Measurements from ENCODE around the gene ACSBG1.

ACSBG1 gene, protein sequence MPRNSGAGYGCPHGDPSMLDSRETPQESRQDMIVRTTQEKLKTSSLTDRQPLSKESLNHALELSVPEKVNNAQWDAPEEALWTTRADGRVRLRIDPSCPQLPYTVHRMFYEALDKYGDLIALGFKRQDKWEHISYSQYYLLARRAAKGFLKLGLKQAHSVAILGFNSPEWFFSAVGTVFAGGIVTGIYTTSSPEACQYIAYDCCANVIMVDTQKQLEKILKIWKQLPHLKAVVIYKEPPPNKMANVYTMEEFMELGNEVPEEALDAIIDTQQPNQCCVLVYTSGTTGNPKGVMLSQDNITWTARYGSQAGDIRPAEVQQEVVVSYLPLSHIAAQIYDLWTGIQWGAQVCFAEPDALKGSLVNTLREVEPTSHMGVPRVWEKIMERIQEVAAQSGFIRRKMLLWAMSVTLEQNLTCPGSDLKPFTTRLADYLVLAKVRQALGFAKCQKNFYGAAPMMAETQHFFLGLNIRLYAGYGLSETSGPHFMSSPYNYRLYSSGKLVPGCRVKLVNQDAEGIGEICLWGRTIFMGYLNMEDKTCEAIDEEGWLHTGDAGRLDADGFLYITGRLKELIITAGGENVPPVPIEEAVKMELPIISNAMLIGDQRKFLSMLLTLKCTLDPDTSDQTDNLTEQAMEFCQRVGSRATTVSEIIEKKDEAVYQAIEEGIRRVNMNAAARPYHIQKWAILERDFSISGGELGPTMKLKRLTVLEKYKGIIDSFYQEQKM

GRCh38 chr15:78234515-78235040 lies at the start of gene ACSBG1:
Gene ACSBG1 (minus strand): TSS chr15:78234565. CDS start chr15:78234501, 64 bp downstream.
- H3K4me3 ChIP-seq (ENCODE audit: low read depth in 1 of 5, low read length in 5 of 5): no peak within 1 kb of the TSS
- H3K9me3 ChIP-seq (ENCODE audit: control insufficient read depth in 5 of 5, low read length in 5 of 5): no peaks in the 10 kb centered on the region
- H3K9ac ChIP-seq (ENCODE audit: low read length in 5 of 5): no peak within 1 kb of the TSS
- no peaks in the 10 kb centered on the region for H3K36me3 ChIP-seq (ENCODE audit: control insufficient read depth in 5 of 5, insufficient read depth in 5 of 5, low read length in 5 of 5)
- no peaks in the 10 kb centered on the region for H3K4me1 ChIP-seq (ENCODE audit: control insufficient read depth in 5 of 5, insufficient read depth in 5 of 5, low read length in 5 of 5)
- H3K27me3 ChIP-seq (ENCODE audit: control insufficient read depth in 5 of 5, insufficient read depth in 4 of 5, low read length in 5 of 5): peaks cover 0 to 6% (median 3%) of the 10 kb centered on the region in 5 donors
- H3K27ac ChIP-seq (ENCODE audit: low read depth, low read length): no peak within 1 kb of the TSS

- Histone ChIP-seq H3K4me3 (ENCODE audit: low read depth in 1 of 5, low read length in 5 of 5) (no peak overlapping the region), H3K9me3 (ENCODE audit: control insufficient read depth in 5 of 5, low read length in 5 of 5) (no peaks in the 10 kb centered on the region), H3K27me3 (ENCODE audit: control insufficient read depth in 5 of 5, insufficient read depth in 4 of 5, low read length in 5 of 5) (no peaks in the 10 kb centered on the region), H3K27ac (ENCODE audit: low read depth, low read length) (no peak overlapping the region), H3K36me3 (ENCODE audit: control insufficient read depth in 5 of 5, insufficient read depth in 5 of 5, low read length in 5 of 5) (peaks cover 10 to 92% (median 88%) of the 10 kb centered on the region in 5 donors), H3K9ac (ENCODE audit: low read length in 5 of 5) (no peak overlapping the region), H3K4me1 (ENCODE audit: control insufficient read depth in 5 of 5, insufficient read depth in 5 of 5, low read length in 5 of 5) (peaks cover 0 to 10% (median 3%) of the 10 kb centered on the region in 5 donors)
These were observed 48.0 kb upstream of the ACSBG1 start for GRCh38 chr15:78282324-78282723.

- no peak overlapping the region for H3K27ac ChIP-seq (ENCODE audit: low read depth, low read length)
- peaks cover 13 to 84% (median 75%) of the 10 kb centered on the region in 5 donors for H3K36me3 ChIP-seq (ENCODE audit: control insufficient read depth in 5 of 5, insufficient read depth in 5 of 5, low read length in 5 of 5)
These were observed 46.1 kb upstream of the ACSBG1 start for GRCh38 chr15:78280319-78281072.

DNA sequence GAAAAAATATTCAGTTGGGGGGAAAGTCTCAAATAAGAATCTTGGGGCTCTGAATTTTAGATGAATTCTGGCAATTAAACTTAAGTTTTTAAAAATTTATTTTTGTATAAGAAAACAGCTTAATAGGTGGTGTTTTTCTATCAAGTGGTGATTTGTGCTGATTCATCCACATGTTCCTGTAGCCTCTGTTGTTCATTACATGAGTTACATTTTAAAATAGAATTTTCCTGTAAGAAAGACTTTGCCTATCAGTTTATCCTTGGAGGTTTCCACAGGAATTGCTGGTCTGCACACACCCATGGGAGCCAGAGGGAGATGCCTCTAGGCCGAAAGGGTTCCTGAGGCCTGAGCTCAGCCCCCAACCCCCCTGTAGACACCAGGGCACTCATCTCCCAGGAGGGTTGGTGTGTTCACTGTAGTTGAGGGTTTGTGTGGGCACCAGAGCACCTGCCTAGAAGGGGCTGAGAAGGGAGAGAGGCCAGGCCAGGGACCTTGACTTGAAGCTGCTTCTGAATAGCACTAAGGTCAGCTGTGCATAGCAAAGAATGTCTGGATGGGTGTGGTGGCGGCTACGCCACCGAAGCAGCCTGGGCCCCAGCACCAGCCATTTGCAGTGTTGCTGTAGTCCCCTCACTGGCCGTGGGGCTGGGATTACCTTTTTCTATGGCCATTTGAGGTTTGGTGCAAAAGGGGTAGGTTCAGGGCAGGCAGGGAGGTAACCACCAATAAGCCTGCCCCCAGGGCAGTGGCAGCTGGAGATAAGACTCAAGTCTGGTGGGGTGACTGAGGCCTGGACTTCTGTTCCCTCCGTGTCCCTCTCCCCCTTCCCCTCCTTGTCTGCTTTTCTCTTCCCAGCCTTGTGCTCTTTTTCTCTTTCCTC lies 41.9 kb upstream of the ACSBG1 start:
- Histone ChIP-seq H3K4me1 (ENCODE audit: control insufficient read depth in 5 of 5, insufficient read depth in 5 of 5, low read length in 5 of 5) (peaks cover 0 to 12% (median 3%) of the 10 kb centered on the region in 5 donors), H3K27ac (ENCODE audit: low read depth, low read length) (no peak overlapping the region), H3K36me3 (ENCODE audit: control insufficient read depth in 5 of 5, insufficient read depth in 5 of 5, low read length in 5 of 5) (peaks cover 6 to 61% (median 53%) of the 10 kb centered on the region in 5 donors), H3K9me3 (ENCODE audit: control insufficient read depth in 5 of 5, low read length in 5 of 5) (no peaks in the 10 kb centered on the region), H3K27me3 (ENCODE audit: control insufficient read depth in 5 of 5, insufficient read depth in 4 of 5, low read length in 5 of 5) (no peaks in the 10 kb centered on the region), H3K4me3 (ENCODE audit: low read depth in 1 of 5, low read length in 5 of 5) (no peak overlapping the region), H3K9ac (ENCODE audit: low read length in 5 of 5) (no peak overlapping the region)

More at GRCh38 chr15:78280319-78281072, 46.1 kb upstream of the ACSBG1 start:
- Histone ChIP-seq H3K4me1 (ENCODE audit: control insufficient read depth in 5 of 5, insufficient read depth in 5 of 5, low read length in 5 of 5) (peaks cover 0 to 12% (median 3%) of the 10 kb centered on the region in 5 donors), H3K27me3 (ENCODE audit: control insufficient read depth in 5 of 5, insufficient read depth in 4 of 5, low read length in 5 of 5) (no peaks in the 10 kb centered on the region), H3K9me3 (ENCODE audit: control insufficient read depth in 5 of 5, low read length in 5 of 5) (no peaks in the 10 kb centered on the region), H3K9ac (ENCODE audit: low read length in 5 of 5) (no peak overlapping the region), H3K4me3 (ENCODE audit: low read depth in 1 of 5, low read length in 5 of 5) (no peak overlapping the region)

GRCh38 chr15:78274994-78275393 lies 40.6 kb upstream of the ACSBG1 start:
- Histone ChIP-seq H3K4me3 (ENCODE audit: low read depth in 1 of 5, low read length in 5 of 5) (no peak overlapping the region), H3K36me3 (ENCODE audit: control insufficient read depth in 5 of 5, insufficient read depth in 5 of 5, low read length in 5 of 5) (peaks cover 6 to 53% (median 44%) of the 10 kb centered on the region in 5 donors), H3K27me3 (ENCODE audit: control insufficient read depth in 5 of 5, insufficient read depth in 4 of 5, low read length in 5 of 5) (no peaks in the 10 kb centered on the region), H3K27ac (ENCODE audit: low read depth, low read length) (no peak overlapping the region), H3K9ac (ENCODE audit: low read length in 5 of 5) (no peak overlapping the region), H3K9me3 (ENCODE audit: control insufficient read depth in 5 of 5, low read length in 5 of 5) (no peaks in the 10 kb centered on the region), H3K4me1 (ENCODE audit: control insufficient read depth in 5 of 5, insufficient read depth in 5 of 5, low read length in 5 of 5) (peaks cover 0 to 12% (median 3%) of the 10 kb centered on the region in 5 donors)

GRCh38 chr15:78272776-78273175 lies 38.4 kb upstream of the ACSBG1 start:
- Histone ChIP-seq H3K9me3 (ENCODE audit: control insufficient read depth in 5 of 5, low read length in 5 of 5) (no peaks in the 10 kb centered on the region), H3K27ac (ENCODE audit: low read depth, low read length) (no peak overlapping the region), H3K27me3 (ENCODE audit: control insufficient read depth in 5 of 5, insufficient read depth in 4 of 5, low read length in 5 of 5) (no peaks in the 10 kb centered on the region), H3K4me3 (ENCODE audit: low read depth in 1 of 5, low read length in 5 of 5) (no peak overlapping the region), H3K9ac (ENCODE audit: low read length in 5 of 5) (no peak overlapping the region), H3K36me3 (ENCODE audit: control insufficient read depth in 5 of 5, insufficient read depth in 5 of 5, low read length in 5 of 5) (peaks cover 6 to 37% (median 29%) of the 10 kb centered on the region in 5 donors), H3K4me1 (ENCODE audit: control insufficient read depth in 5 of 5, insufficient read depth in 5 of 5, low read length in 5 of 5) (peaks cover 0 to 6% (median 0%) of the 10 kb centered on the region in 5 donors)

- Histone ChIP-seq H3K9ac (ENCODE audit: low read length in 5 of 5) (no peak overlapping the region), H3K27me3 (ENCODE audit: control insufficient read depth in 5 of 5, insufficient read depth in 4 of 5, low read length in 5 of 5) (no peaks in the 10 kb centered on the region), H3K9me3 (ENCODE audit: control insufficient read depth in 5 of 5, low read length in 5 of 5) (no peaks in the 10 kb centered on the region), H3K4me3 (ENCODE audit: low read depth in 1 of 5, low read length in 5 of 5) (no peak overlapping the region), H3K4me1 (ENCODE audit: control insufficient read depth in 5 of 5, insufficient read depth in 5 of 5, low read length in 5 of 5) (peaks cover 0 to 1% (median 0%) of the 10 kb centered on the region in 5 donors), H3K27ac (ENCODE audit: low read depth, low read length) (no peak overlapping the region), H3K36me3 (ENCODE audit: control insufficient read depth in 5 of 5, insufficient read depth in 5 of 5, low read length in 5 of 5) (peaks cover 6 to 33% (median 25%) of the 10 kb centered on the region in 5 donors)
These were observed 38.0 kb upstream of the ACSBG1 start for GRCh38 chr15:78272316-78272715.

DNA sequence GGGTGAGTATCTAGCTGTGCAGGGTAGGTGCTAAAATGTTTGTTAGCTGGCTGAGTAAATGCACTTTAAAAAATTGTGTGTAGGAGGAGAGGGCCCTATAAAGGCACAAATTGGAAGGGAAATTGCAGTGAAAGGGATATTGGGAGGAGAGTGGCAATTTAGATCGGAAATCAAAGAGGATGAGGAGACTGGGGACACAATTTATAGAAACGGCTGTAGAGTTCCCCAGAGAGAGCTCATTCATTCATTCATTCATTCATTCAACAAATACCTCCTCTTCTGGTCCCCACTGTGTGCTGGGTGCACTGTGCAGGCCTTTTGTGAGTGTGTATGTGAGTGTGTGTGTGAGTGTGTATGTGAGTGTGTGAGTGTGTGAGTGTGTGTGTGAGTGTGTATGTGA lies 32.4 kb upstream of the ACSBG1 start:
- peaks cover 3 to 25% (median 17%) of the 10 kb centered on the region in 5 donors for H3K4me1 ChIP-seq (ENCODE audit: control insufficient read depth in 5 of 5, insufficient read depth in 5 of 5, low read length in 5 of 5)
- H3K9ac ChIP-seq (ENCODE audit: low read length in 5 of 5): no peak overlapping the region
- no peaks in the 10 kb centered on the region for H3K9me3 ChIP-seq (ENCODE audit: control insufficient read depth in 5 of 5, low read length in 5 of 5)
- H3K4me3 ChIP-seq (ENCODE audit: low read depth in 1 of 5, low read length in 5 of 5): no peak overlapping the region
- H3K36me3 ChIP-seq (ENCODE audit: control insufficient read depth in 5 of 5, insufficient read depth in 5 of 5, low read length in 5 of 5): peaks cover 0 to 7% (median 4%) of the 10 kb centered on the region in 5 donors
- no peak overlapping the region for H3K27ac ChIP-seq (ENCODE audit: low read depth, low read length)
- no peaks in the 10 kb centered on the region for H3K27me3 ChIP-seq (ENCODE audit: control insufficient read depth in 5 of 5, insufficient read depth in 4 of 5, low read length in 5 of 5)

DNA sequence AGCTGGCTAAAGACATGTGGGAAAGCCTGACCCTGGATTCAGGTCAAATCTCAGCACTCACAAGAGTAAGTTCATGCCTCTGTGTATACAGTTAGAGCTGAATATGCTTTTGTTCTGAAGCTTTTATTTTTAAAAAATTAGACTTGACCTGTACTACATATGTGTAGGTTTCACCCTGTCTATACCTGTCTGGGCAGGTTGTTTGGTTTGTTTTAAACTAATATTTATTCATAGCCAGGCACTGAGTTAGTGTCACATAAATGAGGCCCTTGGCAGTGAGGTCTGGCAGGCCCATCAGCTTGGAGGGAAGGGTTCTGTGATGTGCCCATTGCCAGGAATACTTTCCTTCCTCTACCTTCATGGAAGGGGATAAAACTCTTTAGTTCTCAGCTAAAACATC lies 31.9 kb upstream of the ACSBG1 start:
- Histone ChIP-seq H3K36me3 (ENCODE audit: control insufficient read depth in 5 of 5, insufficient read depth in 5 of 5, low read length in 5 of 5) (peaks cover 0 to 7% (median 2%) of the 10 kb centered on the region in 5 donors), H3K9me3 (ENCODE audit: control insufficient read depth in 5 of 5, low read length in 5 of 5) (no peaks in the 10 kb centered on the region), H3K9ac (ENCODE audit: low read length in 5 of 5) (no peak overlapping the region), H3K27ac (ENCODE audit: low read depth, low read length) (peak overlapping the region; percentile 13), H3K4me3 (ENCODE audit: low read depth in 1 of 5, low read length in 5 of 5) (peak overlapping the region in 2 of 5 donors; percentile 76 to 78), H3K4me1 (ENCODE audit: control insufficient read depth in 5 of 5, insufficient read depth in 5 of 5, low read length in 5 of 5) (peaks cover 3 to 25% (median 17%) of the 10 kb centered on the region in 5 donors), H3K27me3 (ENCODE audit: control insufficient read depth in 5 of 5, insufficient read depth in 4 of 5, low read length in 5 of 5) (no peaks in the 10 kb centered on the region)

All from subcutaneous abdominal adipose tissue (tissue), 5 donors.